K562 (cell line): ENCODE results near the gene RBMY1F. TPM values are rescaled to one million over a fixed set of nuclear protein-coding genes. Genes with fewer than 3 reads are reported as not detected.
"Not testable (repeated sequence)": the region's sequence is repeated elsewhere in the genome, so short reads cannot be mapped to it uniquely, and the experiment has no call there.

ENCODE experiments used
- ATAC-seq: fragments of 200-7000 bp; cut with Tn5 transposase; 3 replicates; pipeline ENCODE4 v1.9.1; 2020; ENCODE audit warnings: moderate library complexity
- BruUV-seq: library from RNA; stranded (reverse); fragments of 400-500 nt; replicated peaks from 2 replicates; lab custom pipeline; 2021; lab: Mats Ljungman, UMichigan
- CTCF ChIA-PET: fragments of 300-600 bp; formaldehyde crosslinking; extraction: SDS; loops from one replicate; lab custom pipeline; 2021; ENCODE audit warnings: low intra/inter-chr PET ratio; lab: Yijun Ruan, JAX
- POLR2A ChIA-PET: fragments of 300-600, 350-650 bp; sonication (Branson Sonifier 250); formaldehyde crosslinking; extraction: SDS; loops from one replicate; lab custom pipeline; 2021; ENCODE audit warnings: antibody characterized with exemption, inconsistent platforms; lab: Yijun Ruan, JAX
- DNase-seq, 4 experiments: peaks; one replicate each; pipeline versions ENCODE4 v3.0.0 to v3.0.0-alpha.2; 2011 to 2018; ENCODE audit warnings: low spot score in 3 of 4, mixed read lengths in 3 of 4; ENCODE audit errors: extremely low read depth in 1 of 4
- FAIRE-seq: peaks from 2 replicates; lab custom pipeline; 2011; peaks lifted over from hg19 to GRCh38; lab: Jason Lieb, UNC
- H2AFZ ChIP-seq: 2 replicates; pipeline ENCODE4 v1.6.0; 2011; ENCODE audit warnings: low read depth, low read length, control low read depth, inconsistent platforms
- H3K27ac ChIP-seq: fragments of 200-600 bp; 3 replicates; pipeline ENCODE4 v1.8.0; 2011; ENCODE audit warnings: low read depth, mild to moderate bottlenecking, control low read depth, inconsistent platforms, low read length, moderate library complexity, mixed read lengths; ENCODE audit errors: extremely low read depth
- H3K27me3 ChIP-seq, 2 experiments: fragments of 300-600 bp in 1 of 2; 2 replicates in 1 of 2; 3 replicates in 1 of 2; pipeline versions ENCODE4 v1.6.0 to v1.8.0; 2011; ENCODE audit warnings: inconsistent platforms in 2 of 2, low read length in 2 of 2, mild to moderate bottlenecking in 1 of 2, mixed read lengths in 1 of 2, moderate library complexity in 1 of 2; ENCODE audit not compliant: control insufficient read depth in 2 of 2, insufficient read depth in 2 of 2
- H3K36me3 ChIP-seq: fragments of 300-600 bp; 3 replicates; pipeline ENCODE4 v1.8.0; 2011; ENCODE audit warnings: mild to moderate bottlenecking, low read length, inconsistent platforms; ENCODE audit not compliant: control insufficient read depth, insufficient read depth
- H3K4me1 ChIP-seq, 2 experiments: fragments of 200-600 bp in 1 of 2; replicated peaks in 1 of 2; 2 replicates in 1 of 2; 3 replicates in 1 of 2; pipeline versions ENCODE4 v1.5.1 to v1.8.0; 2011; ENCODE audit warnings: inconsistent platforms in 2 of 2, low read length in 2 of 2, mild to moderate bottlenecking in 1 of 2, mixed read lengths in 1 of 2, moderate library complexity in 1 of 2; ENCODE audit not compliant: control insufficient read depth in 2 of 2, insufficient read depth in 2 of 2
- H3K4me2 ChIP-seq: 2 replicates; pipeline ENCODE4 v1.6.1; 2011; ENCODE audit warnings: low read length, control low read depth, inconsistent platforms, mixed read lengths; ENCODE audit not compliant: insufficient read depth
- H3K4me3 ChIP-seq: fragments of 200-600 bp; sonication (generic), shearing (Covaris generic); 2 replicates; pipeline ENCODE4 v1.5.1; 2016; ENCODE audit warnings: control low read depth, inconsistent platforms
- H3K79me2 ChIP-seq: fragments of 200-600 bp; 3 replicates; pipeline ENCODE4 v1.8.0; 2011; ENCODE audit warnings: low read length, inconsistent platforms; ENCODE audit not compliant: control insufficient read depth, insufficient read depth
- H3K9ac ChIP-seq, 2 experiments: 2 replicates each; pipeline versions ENCODE4 v1.6.0 to v1.6.1; 2011; ENCODE audit warnings: low read depth in 2 of 2, low read length in 2 of 2, control low read depth in 1 of 2, inconsistent platforms in 1 of 2, mild to moderate bottlenecking in 1 of 2, mixed read lengths in 1 of 2; ENCODE audit not compliant: insufficient read depth in 1 of 2
- H3K9me1 ChIP-seq: one replicate; pipeline ENCODE4 v1.6.0; 2011; ENCODE audit warnings: inconsistent platforms, mild to moderate bottlenecking, low read length, moderate library complexity; ENCODE audit not compliant: control insufficient read depth, insufficient read depth
- H3K9me3 ChIP-seq: replicated peaks from 2 replicates; pipeline ENCODE4 v1.5.1; 2011; ENCODE audit warnings: low read depth, low read length, inconsistent platforms; ENCODE audit not compliant: control insufficient read depth, insufficient read depth
- H4K20me1 ChIP-seq: replicated peaks from 2 replicates; pipeline ENCODE4 v1.6.1; 2011; ENCODE audit warnings: low read length, inconsistent platforms, mixed read lengths; ENCODE audit not compliant: control insufficient read depth, insufficient read depth
- WGBS: fragments of 100-300 bp; shearing (Covaris generic); methylation state at CpG from one replicate; pipeline ENCODE4 v1.1.6; 2016; ENCODE audit warnings: low coverage, mixed read lengths; ENCODE audit not compliant: insufficient coverage; ENCODE audit errors: missing lambda C conversion rate; 5-methylcytosine and 5-hydroxymethylcytosine counted together
- in situ Hi-C: fragments of 300-500 bp; cut with MboI; formaldehyde crosslinking; loops from 4 replicates; pipeline ENCODE4 v1.15.0; 2018; ENCODE audit warnings: inconsistent platforms, mixed read lengths
- intact Hi-C: fragments of 100-400 bp; cut with micrococcal nuclease; formaldehyde crosslinking; loops from 2 replicates; pipeline ENCODE4 v1.14.2; 2022
- polyA plus RNA-seq, 8 experiments: library from polyadenylated mRNA; depleted of rRNA in 4 of 8; stranded (reverse) in 5 of 8; unstranded in 3 of 8; fragments of >200 nt; fragmentation: Nextera tagmentation in 2 of 8; fragmentation: Illumina TruSeq in 1 of 8; extraction: Ambion mirVana in 2 of 8; extraction: Trizol in 1 of 8; gene quantifications; 2 replicates each; pipeline versions ENCODE4 v1.2.1 to v1.2.3, GENCODE V29; 2011 to 2014; ENCODE audit warnings: inconsistent platforms in 1 of 8, missing spikeins in 1 of 8
- total RNA-seq, 7 experiments: library from RNA; depleted of rRNA in 6 of 7; stranded (reverse); fragments of >200 nt in 6 of 7; fragmentation: Illumina TruSeq in 2 of 7; extraction: Trizol in 2 of 7; gene quantifications; 2 replicates each; pipeline versions ENCODE4 v1.2.1 to v1.2.3, GENCODE V29; 2011 to 2021; ENCODE audit warnings: low replicate concordance in 1 of 7

The RBMY1F gene
- total and polyA plus RNA-seq, 9 of the 15 experiments (the other 6 are each of a cell fraction or from before 2014, with no cell fraction given): not detected

GRCh38 chrY:22134719-22135118 is 48.0 kb downstream of the RBMY1F start:
- CTCF ChIA-PET, H3K4me3 ChIP-seq, H2AFZ ChIP-seq, ATAC-seq, in situ Hi-C loops, H3K27ac ChIP-seq, H3K9ac ChIP-seq, H3K9me3 ChIP-seq, FAIRE-seq, H3K27me3 ChIP-seq, DNase-seq, BruUV-seq, H3K36me3 ChIP-seq, intact Hi-C loops, H4K20me1 ChIP-seq, POLR2A ChIA-PET, H3K9me1 ChIP-seq, H3K79me2 ChIP-seq, H3K4me1 ChIP-seq, H3K4me2 ChIP-seq: not testable (repeated sequence)
- WGBS: no CpG with 5 or more reads among the region's 3 CpGs

- H3K27me3 ChIP-seq, H3K9me1 ChIP-seq, FAIRE-seq, H4K20me1 ChIP-seq, BruUV-seq, ATAC-seq, H2AFZ ChIP-seq, intact Hi-C loops, CTCF ChIA-PET, H3K9me3 ChIP-seq, H3K9ac ChIP-seq, H3K27ac ChIP-seq, H3K4me1 ChIP-seq, H3K4me2 ChIP-seq, in situ Hi-C loops, DNase-seq, POLR2A ChIA-PET, H3K79me2 ChIP-seq, H3K36me3 ChIP-seq, H3K4me3 ChIP-seq: not testable (repeated sequence)
- WGBS: no CpG with 5 or more reads among the region's 8 CpGs
Measured at GRCh38 chrY:22130494-22130893, 52.2 kb downstream of the RBMY1F start.

Other genes with a start within 250 kb of the RBMY1F start
- gene RBMY1J, start 220.5 kb upstream of the RBMY1F start, total RNA-seq (2014; rRNA removed): not detected in 2 replicates
- not detected in 2 replicates for gene RBMY1J, start 220.5 kb upstream of the RBMY1F start, total RNA-seq (2014; rRNA removed; fragmentation: Illumina TruSeq; extraction: Trizol)
- gene RBMY1J, start 220.5 kb upstream of the RBMY1F start, total RNA-seq (2015; rRNA removed; fragmentation: Illumina TruSeq; extraction: Trizol): not detected in 2 replicates
- gene RBMY1J, start 220.5 kb upstream of the RBMY1F start, total RNA-seq (2021): not detected in 2 replicates
- gene RBMY1J, start 220.5 kb upstream of the RBMY1F start, polyA plus RNA-seq (2011; rRNA removed): not detected in 2 replicates
- not detected in 2 replicates for gene RBMY1J, start 220.5 kb upstream of the RBMY1F start, polyA plus RNA-seq (2014; fragmentation: Illumina TruSeq; extraction: Trizol)
- gene RBMY1J, start 220.5 kb upstream of the RBMY1F start, polyA plus RNA-seq (2014; fragmentation: Nextera tagmentation; extraction: Ambion mirVana): not detected
- not detected in 2 replicates for gene RBMY1J, start 220.5 kb upstream of the RBMY1F start, polyA plus RNA-seq (2014; rRNA removed)